Measurements from ENCODE around the gene BPIFB6. TPM values are rescaled to one million over a fixed set of nuclear protein-coding genes. Genes with fewer than 3 reads are reported as not detected.

BPIFB6 gene
- total RNA-seq, 2 experiments from 2014 or later: not detected

GRCh38 chr20:33028875-33029274, 2.6 kb upstream of the BPIFB6 start:
- no peak for ATAC-seq
- Mint-ChIP-seq H3K4me1 (ENCODE audit: low read depth) (no peaks in the 10 kb centered on the region), H3K36me3 (ENCODE audit: low read depth) (no peaks in the 10 kb centered on the region), H3K27ac (no peak overlapping the region), H3K27me3 (no peaks in the 10 kb centered on the region), H3K4me3 (no peak overlapping the region), H3K9me3 (peaks cover 5% of the 10 kb centered on the region)
- CTCF ChIA-PET: interaction anchor here (1.7 kb wide), 1 partner anchor 24 kb away, joined by 4 read pairs; the partner anchor contains the start of gene SUN5
- intact Hi-C loops (cut with micrococcal nuclease): no loop called here
- POLR2A ChIA-PET: no interaction called here
- TF ChIP-seq CTCF (IDR thresholded peaks at IDR 0.05): no peak
- DNase-seq: no peak

- ATAC-seq (no peak), DNase-seq (no peak)
- H3K27me3 Mint-ChIP-seq: no peaks in the 10 kb centered on the region
- H3K36me3 Mint-ChIP-seq (ENCODE audit: low read depth): no peaks in the 10 kb centered on the region
- intact Hi-C loops (cut with micrococcal nuclease): no loop called here
- no peak for TF ChIP-seq CTCF (IDR thresholded peaks at IDR 0.05)
- H3K4me3 Mint-ChIP-seq: no peak overlapping the region
- CTCF ChIA-PET: interaction anchor here (1.7 kb wide), 1 partner anchor 25 kb away, joined by 4 read pairs; the partner anchor contains the start of gene SUN5
- no peak overlapping the region for H3K27ac Mint-ChIP-seq
- POLR2A ChIA-PET: no interaction called here
- H3K4me1 Mint-ChIP-seq (ENCODE audit: low read depth): no peaks in the 10 kb centered on the region
- H3K9me3 Mint-ChIP-seq: peaks cover 5% of the 10 kb centered on the region
Observed at GRCh38 chr20:33030076-33030475, 1.4 kb upstream of the BPIFB6 start.

- ATAC-seq (no peak), DNase-seq (no peak)
- H3K27me3 Mint-ChIP-seq: no peaks in the 10 kb centered on the region
- TF ChIP-seq CTCF (IDR thresholded peaks at IDR 0.05): no peak
- intact Hi-C loops (cut with micrococcal nuclease): no loop called here
- peaks cover 5% of the 10 kb centered on the region for H3K9me3 Mint-ChIP-seq
- no peaks in the 10 kb centered on the region for H3K36me3 Mint-ChIP-seq (ENCODE audit: low read depth)
- POLR2A ChIA-PET: no interaction called here
- no peak overlapping the region for H3K27ac Mint-ChIP-seq
- H3K4me3 Mint-ChIP-seq: no peak overlapping the region
- H3K4me1 Mint-ChIP-seq (ENCODE audit: low read depth): no peaks in the 10 kb centered on the region
- CTCF ChIA-PET: interaction anchor here (1.7 kb wide), 1 partner anchor 26 kb away, joined by 4 read pairs; the partner anchor contains the start of gene SUN5
Observed at GRCh38 chr20:33030569-33030968, 879 bp upstream of the BPIFB6 start.

- ATAC-seq: no peak
- H3K27ac Mint-ChIP-seq: no peak overlapping the region
- no peak for TF ChIP-seq CTCF (IDR thresholded peaks at IDR 0.05)
- ChIA-PET POLR2A (no interaction called here), CTCF (no interaction called here)
- intact Hi-C loops (cut with micrococcal nuclease): no loop called here
- no peaks in the 10 kb centered on the region for H3K36me3 Mint-ChIP-seq (ENCODE audit: low read depth)
- no peak overlapping the region for H3K4me3 Mint-ChIP-seq
- H3K4me1 Mint-ChIP-seq (ENCODE audit: low read depth): no peaks in the 10 kb centered on the region
- no peak for DNase-seq
- H3K27me3 Mint-ChIP-seq: no peaks in the 10 kb centered on the region
- peaks cover 5% of the 10 kb centered on the region for H3K9me3 Mint-ChIP-seq
Observed at GRCh38 chr20:33032555-33032954, 1.1 kb downstream of the BPIFB6 start.

GRCh38 chr20:33033381-33033780, 1.9 kb downstream of the BPIFB6 start:
- H3K27me3 Mint-ChIP-seq: no peaks in the 10 kb centered on the region
- intact Hi-C loops (cut with micrococcal nuclease): no loop called here
- ATAC-seq (no peak), DNase-seq (no peak)
- H3K27ac Mint-ChIP-seq: no peak overlapping the region
- TF ChIP-seq CTCF (IDR thresholded peaks at IDR 0.05): no peak
- H3K4me1 Mint-ChIP-seq (ENCODE audit: low read depth): no peaks in the 10 kb centered on the region
- ChIA-PET CTCF (no interaction called here), POLR2A (interaction anchor here (0.8 kb wide), 1 partner anchor 11 kb away, joined by 3 read pairs; no protein-coding TSS in a partner anchor)
- H3K4me3 Mint-ChIP-seq: no peak overlapping the region
- no peaks in the 10 kb centered on the region for H3K36me3 Mint-ChIP-seq (ENCODE audit: low read depth)
- peaks cover 5% of the 10 kb centered on the region for H3K9me3 Mint-ChIP-seq
